ENCODE measurements around the gene LILRA1.
"Not testable (repeated sequence)": the region's sequence is repeated elsewhere in the genome, so short reads cannot be mapped to it uniquely, and the experiment has no call there.

The LILRA1 gene

DNA sequence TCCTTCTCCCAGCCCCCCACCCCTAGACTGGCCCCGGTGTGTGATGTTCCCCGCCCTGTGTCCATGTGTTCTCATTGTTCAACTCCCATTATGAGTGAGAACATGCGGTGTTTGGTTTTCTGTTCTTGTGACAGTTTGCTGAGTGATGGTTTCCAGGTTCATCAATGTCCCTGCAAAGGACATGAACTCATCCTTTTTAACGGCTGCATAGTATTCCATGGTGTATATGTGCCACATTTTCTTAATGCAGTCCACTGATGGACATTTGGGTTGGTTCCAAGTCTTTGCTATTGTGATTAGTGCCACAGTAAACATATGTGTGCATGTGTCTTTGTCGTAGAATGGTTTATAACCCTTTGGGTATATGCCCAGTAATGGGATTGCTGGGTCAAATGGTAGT is 15.2 kb upstream of the LILRA1 start:
- DNase-seq = not testable (repeated sequence)

DNA sequence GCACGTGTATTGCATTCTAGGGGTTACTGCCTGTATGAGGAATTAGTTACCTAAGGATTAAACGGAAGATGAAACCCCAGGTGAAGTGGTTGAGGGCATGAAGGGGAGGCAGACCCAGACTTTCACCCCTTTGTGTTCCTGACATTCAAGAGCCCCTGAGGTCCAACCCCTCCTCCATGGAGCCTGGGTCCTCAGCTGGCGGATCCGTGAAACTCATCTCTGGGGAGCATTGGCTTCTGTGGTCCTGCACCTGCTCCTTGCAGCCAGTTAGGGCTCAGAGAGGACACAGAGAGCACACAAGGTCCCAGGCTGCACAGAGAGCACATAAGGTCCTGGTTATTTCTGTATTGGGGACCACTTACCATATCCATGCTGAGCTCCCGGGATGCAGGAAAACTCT is 7.0 kb upstream of the LILRA1 start:
- DNase-seq = no peak

DNA sequence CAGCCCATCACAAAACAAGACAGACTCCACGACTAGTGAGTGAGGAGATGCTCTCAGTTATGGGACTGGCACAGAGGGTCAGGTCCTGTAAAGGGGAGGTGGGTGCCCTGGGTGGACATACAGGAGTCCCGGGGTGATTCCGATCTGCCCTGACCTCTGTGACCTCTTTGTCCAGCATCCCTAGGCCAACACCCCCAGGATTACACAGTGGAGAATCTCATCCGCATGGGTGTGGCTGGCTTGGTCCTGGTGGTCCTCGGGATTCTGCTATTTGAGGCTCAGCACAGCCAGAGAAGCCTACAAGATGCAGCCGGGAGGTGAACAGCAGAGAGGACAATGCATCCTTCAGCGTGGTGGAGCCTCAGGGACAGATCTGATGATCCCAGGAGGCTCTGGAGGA is 6.4 kb upstream of the LILRA1 start:
- DNase-seq = no peak

DNA sequence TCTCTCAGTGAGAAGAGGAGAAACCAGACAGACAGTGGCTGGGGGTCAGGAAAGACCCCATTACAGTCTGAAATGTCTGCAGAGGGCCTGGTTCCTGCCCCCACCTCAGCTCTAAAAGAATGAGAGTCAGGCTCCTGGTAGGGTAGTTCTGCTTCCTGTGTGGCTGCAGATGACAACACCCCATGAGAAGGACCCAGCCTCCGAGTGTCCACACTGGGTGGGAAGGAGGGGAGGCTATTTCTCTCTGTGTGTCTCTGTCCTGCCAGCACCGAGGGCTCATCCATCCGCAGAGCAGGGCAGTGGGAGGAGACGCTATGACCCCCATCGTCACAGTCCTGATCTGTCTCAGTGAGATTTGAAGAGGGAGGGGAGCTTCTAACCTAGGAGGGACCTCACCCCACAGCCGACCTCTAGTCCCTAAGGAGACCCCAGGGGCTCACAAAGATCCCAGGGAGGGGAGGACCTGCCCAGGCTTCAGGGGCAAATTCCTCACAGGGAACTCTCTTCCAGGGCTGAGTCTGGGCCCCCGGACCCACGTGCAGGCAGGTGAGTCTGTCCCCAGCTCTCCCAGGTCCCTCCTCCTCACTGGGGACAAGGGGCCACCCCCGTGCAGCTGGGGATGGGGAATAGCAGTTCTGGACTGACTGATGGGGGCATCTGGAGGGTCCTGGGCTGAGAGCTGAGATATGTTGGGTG is 647 bp downstream of the LILRA1 start:
- not testable (repeated sequence) for DNase-seq

DNA sequence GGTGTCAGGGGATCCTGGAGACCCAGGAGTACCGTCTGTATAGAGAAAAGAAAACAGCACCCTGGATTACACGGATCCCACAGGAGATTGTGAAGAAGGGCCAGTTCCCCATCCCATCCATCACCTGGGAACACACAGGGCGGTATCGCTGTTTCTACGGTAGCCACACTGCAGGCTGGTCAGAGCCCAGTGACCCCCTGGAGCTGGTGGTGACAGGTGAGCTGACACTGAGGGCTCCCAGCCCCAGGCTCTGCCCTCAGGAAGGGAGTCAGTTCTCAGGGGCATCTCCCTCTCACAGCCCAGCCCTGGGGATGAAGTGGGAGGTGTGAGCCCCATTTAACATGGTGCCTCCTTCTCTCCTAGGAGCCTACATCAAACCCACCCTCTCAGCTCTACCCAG is 1.3 kb downstream of the LILRA1 start:
- no peak for DNase-seq

DNA sequence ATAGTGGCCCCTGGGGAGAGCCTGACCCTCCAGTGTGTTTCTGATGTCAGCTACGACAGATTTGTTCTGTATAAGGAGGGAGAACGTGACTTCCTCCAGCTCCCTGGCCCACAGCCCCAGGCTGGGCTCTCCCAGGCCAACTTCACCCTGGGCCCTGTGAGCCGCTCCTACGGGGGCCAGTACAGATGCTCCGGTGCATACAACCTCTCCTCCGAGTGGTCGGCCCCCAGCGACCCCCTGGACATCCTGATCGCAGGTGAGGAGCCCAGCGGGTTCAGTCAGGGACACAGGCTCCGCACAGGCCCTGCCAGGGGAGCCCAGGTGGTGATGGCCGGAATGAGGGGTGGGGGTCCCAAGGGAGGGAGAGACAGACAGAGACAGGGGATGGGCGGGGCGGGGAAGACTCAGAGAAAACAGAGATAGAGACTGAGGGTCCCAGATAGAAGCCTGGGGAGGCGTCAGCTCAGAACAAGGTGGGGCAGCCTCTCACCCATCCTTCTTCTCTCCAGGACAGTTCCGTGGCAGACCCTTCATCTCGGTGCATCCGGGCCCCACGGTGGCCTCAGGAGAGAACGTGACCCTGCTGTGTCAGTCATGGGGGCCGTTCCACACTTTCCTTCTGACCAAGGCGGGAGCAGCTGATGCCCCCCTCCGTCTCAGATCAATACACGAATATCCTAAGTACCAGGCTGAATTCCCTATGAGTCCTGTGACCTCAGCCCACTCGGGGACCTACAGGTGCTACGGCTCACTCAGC is 2.4 kb downstream of the LILRA1 start:
- not testable (repeated sequence) for DNase-seq

DNA sequence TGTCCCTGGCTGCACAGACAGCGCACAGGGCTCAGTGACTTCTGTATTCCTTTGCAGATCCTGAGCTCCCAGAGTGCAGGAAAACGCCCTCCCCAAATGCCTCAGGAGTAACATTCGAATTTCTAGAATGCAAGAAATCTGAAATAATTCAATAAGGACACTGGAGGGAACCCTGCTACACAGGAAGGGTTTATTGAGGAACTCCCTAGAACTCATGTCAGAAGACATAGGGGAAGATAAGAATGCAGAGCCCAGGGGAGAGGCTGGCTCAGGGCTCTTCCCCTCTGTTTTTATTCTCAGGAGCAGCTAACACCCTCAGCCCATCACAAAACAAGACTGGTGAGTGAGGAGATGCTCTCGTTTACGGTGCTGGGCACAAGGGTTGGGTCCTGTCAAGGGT is 6.8 kb downstream of the LILRA1 start:
- DNase-seq = no peak

DNA sequence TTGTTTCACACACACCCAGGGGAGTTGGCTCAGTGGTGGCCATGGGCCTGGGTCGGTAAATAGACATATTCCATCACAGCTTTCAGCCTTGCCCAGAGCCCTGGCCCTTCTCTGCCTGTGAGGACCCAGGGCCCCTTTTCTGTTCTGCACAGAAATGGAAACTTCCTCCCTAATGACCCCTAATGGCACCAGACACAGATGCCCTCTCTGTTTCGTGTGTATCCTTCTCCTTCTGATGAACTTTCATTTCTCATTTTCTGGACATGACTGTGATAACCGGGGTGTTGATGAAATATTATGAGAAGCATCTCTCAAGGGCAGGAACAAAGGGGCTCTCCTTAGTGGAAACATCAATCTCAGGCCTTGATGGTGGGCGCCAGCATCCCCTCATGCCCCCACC is 12.8 kb downstream of the LILRA1 start:
- DNase-seq = no peak

DNA sequence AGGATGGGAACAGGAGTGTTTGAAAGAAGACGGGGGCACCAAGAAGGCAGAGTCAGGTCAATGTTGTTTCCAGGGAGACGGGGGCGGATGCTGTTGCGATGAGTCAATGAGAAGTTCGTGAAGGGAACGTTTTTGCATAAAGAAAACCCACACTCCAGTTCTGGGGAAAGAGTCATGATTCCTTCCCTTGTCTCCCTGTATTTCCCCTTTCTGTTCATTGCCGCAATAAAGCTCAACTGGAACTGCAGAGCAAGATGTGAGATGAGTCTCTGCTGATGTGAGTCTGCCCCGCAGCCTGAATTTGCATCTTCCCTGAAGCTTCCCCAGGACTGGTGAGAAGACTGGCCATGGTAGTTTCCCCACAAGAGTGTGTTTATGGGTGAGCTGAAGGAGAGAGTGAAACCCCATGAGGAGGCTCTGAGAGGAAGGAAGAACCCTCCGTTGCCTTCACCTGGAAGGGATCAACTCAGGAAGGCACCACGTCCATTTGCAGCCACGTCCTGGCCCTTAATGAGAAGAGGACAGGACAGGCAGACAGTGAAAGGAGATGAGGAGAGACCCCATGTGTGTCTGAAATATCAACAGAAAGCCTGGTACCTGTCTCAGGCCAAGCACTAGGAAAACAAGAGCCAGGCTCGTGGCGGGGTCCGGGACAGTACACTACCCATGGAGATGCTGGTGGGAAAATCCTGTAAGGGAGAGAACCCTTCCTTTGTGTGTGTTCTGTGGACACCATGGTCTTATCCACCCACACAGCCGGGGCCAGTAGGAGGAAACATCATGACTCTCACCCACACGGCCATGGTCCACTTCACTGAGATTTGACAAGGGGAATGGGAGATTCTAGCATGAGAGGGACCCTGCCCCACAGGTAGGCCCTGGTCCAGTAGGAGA is 13.7 kb downstream of the LILRA1 start:
- peak; percentile 8 for DNase-seq

DNA sequence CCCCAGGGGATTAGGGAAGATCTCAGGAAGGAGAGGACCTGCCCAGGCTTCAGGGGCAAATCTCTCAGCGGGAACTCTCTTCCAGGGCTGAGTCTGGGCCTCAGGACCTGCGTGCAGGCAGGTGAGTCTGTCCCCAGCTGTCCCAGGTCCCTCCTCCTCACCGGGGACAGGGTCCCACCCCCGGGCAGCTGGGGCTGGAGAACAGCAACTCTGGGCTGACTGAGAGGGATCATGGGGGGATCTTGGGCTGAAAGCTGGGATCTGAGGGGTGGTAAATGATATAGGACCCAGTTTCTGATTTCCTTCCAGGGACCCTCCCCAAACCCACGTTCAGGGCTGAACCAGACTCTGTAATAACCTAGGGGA is 14.3 kb downstream of the LILRA1 start:
- DNase-seq = no peak

DNA sequence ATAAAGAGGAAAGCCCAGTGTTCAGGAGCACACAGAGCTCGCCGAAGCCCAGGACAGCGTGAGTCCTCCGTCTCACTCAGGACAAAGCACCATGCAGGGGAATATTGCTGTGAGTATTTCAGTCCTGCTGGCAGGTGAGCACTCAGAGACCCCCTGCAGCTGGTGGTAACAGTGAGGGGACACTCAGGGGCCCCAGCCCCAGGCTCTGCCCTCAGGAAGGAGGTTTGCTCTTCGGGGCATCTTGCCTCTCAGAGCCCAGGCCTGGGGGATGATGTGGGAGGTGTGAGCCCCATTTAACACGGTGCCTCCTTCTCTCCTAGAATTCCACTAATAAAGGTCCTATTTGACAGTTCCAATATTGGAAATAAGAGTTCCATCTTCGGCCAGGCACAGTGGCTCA is 14.8 kb downstream of the LILRA1 start:
- no peak for DNase-seq

DNA sequence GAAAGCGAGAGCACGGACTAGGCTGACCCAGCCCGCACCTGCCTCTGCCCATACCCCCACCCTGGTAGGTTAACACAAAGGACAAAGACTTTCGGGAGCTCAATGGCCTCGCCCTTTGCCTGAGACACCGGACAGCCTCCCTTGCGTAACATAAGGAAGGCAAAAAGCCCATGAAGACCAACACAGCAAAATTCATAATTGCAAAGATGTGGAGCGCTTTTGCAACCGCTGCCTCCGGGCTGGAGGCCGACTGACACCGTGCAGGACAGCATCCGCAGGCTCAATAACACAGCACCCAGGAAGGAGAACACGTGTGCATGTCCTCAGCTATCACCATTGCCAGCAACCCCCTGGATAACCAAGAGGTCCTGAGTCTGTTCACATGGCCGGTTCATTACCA is 15.4 kb downstream of the LILRA1 start:
- DNase-seq = no peak

DNA sequence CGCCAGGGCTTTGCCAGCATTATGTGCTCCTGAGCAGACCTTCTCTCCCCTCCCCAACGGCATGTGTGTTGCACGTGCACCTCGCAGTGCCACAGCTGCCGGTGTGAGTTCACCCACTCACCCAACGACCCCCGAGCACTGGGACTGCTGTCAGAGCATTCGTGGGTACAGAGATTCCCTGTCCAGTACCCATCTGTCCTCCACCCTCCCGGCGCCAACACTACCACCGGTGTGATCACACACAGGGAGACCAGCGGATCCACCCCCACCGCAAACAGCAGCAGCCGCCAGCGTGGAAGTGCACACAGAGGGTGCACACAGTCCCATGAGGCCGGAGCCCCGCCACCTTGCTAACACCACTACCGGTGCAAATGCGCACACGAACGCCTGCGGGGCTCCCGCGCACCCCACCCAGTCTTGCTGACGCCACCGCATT is 15.9 kb downstream of the LILRA1 start:
- DNase-seq = no peak

DNA sequence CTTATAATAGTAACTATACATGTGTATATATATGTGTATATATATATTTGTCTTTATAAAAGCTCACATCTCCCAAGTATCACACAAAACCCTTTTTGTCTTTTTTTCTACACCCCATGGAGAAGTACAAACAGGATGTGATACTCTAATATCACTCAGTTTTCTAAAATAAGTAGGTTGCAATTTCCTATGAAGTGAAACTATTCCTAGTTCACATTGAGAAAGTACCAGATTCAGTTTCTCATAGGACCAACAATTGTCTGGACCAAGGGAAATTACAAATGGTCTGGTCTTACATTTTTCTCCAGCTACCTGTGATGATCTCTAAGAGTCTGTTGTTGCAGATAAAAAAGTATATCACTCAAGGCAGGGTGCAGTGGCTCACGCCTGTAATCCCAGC is 19.0 kb downstream of the LILRA1 start:
- no peak for DNase-seq

DNA sequence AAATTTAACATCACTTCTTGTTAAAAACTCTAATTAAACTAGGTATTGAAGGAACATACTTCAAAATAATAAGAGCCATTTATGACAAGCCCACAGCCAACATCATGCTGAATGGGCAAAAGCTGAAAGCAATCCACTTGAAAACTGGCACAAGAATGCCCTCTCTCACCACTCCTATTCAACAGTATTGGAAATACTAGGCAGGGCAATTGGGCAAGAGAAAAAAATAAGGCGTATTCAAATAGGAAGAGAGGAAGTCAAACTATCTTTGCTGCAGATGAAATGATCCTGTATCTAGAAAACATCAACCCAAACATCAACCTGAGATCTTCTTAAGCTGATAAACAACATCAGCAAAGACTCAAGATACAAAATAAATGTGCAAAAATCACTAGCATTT is 21.3 kb downstream of the LILRA1 start:
- DNase-seq = no peak

DNA sequence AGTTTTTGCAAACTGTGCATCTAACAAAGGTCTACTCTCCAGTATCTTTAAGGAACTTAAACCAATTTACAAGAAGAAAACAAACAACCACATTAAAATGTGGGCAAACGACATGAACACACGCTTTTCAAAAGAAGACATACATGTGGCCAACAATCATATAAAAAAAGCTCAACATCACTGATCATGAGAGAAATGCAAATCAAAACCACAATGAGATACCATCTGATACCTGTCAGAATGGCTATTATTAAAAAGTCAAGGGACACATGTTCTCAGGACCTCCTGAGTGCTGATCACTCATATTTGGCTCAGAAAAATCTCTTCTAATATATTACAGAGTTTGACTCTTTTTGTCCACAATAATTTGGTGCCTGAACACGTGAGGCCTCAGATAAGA is 22.6 kb downstream of the LILRA1 start:
- no peak for DNase-seq

DNA sequence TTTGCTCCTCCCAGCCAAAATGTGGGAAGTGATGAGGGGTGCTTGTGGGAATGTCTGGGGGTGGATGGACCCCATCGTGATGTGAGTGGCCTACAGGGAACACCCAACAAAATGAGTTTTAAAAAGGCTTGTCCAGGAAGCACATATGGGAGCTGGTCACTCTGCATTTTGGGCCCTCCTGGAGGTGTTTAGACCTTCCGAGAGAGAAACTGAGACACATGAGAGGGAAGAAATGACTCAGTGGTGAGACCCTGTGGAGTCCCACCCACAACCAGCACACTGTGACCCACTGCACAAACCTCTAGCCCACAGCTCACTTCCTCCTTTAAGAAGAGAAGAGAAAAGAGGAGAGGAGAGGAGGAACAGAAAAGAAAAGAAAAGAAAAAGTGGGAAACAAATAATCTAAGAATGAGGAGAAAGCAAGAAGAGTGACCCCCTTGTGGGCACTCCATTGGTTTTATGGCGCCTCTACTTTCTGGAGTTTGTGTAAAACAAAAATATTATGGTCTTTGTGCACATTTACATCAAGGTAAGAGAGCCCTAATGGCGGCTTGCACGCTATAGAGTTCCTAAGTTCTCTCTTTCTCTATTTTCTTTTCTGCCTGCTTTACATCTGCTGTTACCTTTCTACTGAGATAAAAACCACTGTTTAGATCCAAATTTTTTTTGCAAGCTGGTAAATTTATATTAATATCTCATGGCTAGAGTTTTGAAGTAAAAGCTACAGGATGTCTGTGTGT is 23.6 kb downstream of the LILRA1 start:
- no peak for DNase-seq

DNA sequence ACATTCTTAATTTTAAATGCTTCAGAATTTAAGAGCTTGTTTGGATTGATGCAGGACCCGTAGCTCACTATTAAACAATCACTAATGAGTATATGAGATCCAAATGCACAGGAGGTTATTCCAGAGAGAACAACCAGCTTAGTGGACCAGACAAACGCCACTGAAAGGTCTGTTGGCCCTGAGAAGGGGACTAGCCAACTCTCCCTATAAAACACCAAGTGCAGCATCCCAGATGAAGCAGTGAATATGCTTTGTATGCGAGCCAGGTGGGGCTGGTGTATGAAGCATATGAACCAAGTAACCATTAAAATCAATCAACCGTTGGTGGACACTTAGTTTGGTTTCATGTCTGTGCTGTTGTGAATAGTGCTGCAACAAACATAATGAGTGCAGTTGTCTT is 27.0 kb downstream of the LILRA1 start:
- no peak for DNase-seq

DNA sequence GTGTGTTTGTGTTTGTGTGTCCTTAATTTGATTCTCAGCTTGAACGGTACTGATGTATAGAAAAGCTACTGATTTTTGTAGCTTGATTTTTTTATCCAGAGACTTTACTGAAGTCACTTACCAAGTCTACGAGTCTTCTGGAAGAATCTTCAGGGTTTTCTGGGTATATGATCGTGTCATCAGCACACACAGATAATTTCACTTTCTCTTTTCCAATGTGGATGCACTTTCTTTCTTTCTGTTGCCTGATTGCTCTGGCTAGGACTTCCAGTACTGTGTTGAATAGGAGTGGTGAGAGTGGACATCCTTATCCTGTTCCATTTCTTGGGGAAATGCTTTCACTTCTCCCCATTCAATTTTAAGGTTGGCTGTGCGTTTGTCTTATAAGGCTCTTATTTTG is 29.0 kb downstream of the LILRA1 start:
- no peak for DNase-seq

DNA sequence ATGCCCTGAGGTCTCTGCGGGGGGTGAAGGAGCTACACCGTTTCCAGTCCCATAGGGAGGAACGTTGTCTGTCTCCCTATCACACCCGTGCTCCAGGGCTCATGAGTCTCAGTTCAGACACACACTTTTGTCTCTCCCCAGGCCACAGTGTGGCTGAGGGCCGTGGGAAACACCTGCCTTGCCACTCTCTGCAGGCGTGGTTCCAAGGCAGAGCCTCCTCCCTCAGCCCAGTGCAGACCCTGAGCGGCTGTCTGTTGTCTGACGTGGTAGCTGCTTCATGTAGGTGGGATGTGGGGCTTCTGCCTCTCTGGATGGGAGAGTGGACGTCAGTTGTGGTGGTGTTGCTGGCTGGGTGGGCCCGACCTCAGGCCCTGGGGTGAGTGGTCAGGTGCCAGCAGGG is 30.8 kb downstream of the LILRA1 start:
- DNase-seq = not testable (repeated sequence)

DNA sequence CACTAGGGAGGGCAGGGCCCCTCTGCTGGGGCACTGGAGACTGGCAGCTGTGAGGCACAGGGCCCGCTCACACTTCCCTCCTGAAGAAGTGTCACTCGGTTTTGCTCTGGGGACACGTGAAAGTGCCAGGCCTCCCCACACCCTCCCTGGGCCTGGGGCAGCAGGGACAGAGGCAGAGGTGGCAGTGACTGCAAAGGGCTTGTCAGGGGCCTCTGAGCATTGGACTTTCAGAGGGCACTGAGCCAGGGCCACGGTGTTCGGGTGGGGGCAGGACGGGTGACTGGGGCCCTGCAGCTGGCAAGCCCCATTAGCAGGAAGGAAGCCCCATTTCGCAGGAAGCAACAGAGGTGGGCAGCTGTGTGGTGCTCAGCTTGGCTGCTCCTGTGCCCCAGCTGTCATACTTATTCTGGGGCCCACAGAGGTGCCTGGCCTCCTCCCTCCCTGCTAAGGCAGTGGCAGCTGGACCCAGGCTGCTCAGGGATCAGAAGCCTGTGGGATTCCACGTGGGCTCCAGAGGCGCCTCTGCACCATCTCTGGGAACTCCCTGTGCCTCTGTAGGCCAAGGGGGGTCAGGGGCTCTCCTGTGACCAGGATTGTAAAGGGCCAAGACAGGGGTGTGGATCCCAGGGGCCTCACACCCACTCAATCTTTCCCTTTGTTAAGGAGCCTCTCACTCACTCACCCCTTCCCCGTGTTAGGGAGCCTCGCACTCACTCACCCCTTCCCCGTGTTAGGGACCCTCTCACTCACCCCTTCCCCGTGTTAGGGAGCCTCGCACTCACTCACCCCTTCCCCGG is 31.7 kb downstream of the LILRA1 start:
- DNase-seq = not testable (repeated sequence)

DNA sequence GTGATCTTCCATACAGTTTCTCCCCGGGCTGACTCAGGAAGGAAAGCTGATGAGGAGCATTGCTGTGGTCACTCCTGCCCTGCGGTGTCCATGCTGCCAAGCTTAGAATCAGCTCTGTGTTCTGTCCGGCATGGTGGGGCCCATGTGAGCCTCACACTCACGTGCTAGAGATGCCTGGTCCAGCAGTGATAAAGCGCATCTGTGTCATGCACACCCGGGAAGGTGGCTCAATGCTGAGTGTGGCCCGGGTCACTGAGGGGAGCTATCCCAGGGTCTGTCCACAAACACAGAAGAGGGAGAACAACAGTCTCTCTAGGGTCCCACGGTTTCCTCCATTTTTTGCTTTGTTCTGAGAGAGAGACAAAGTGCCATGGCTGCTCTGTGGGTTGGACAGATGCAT is 33.3 kb downstream of the LILRA1 start:
- no peak for DNase-seq

All from activated CD4-positive, alpha-beta T cell treated with anti-CD3 and anti-CD28 coated beads for 48 hours (primary cell).